H1 (cell line): ENCODE results near the gene ADPGK. TPM values are rescaled to one million over a fixed set of nuclear protein-coding genes. Genes with fewer than 3 reads are reported as not detected.

ENCODE experiments used
- CTCF ChIA-PET: fragments of 300-600 bp; sonication (Branson Sonifier 250); formaldehyde crosslinking; loops from one replicate; lab custom pipeline; 2021; ENCODE audit not compliant: partially characterized antibody; lab: Charles Lee
- POLR2A ChIA-PET: fragments of 300-600 bp; sonication (Branson Sonifier 250); formaldehyde crosslinking; loops from one replicate; lab custom pipeline; 2021; ENCODE audit warnings: inconsistent platforms; ENCODE audit not compliant: partially characterized antibody; lab: Charles Lee
- DNase-seq, 2 experiments: peaks; one replicate each; pipeline versions ENCODE4 v3.0.0 to v3.0.0-alpha.2; 2010 to 2022; ENCODE audit warnings: low spot score in 2 of 2, low read depth in 1 of 2, mixed read lengths in 1 of 2
- FAIRE-seq: peaks from 2 replicates; lab custom pipeline; 2011; peaks lifted over from hg19 to GRCh38; lab: Jason Lieb, UNC
- H2AFZ ChIP-seq: 2 replicates; pipeline ENCODE4 v1.8.1; 2012; ENCODE audit warnings: low read length, inconsistent platforms
- H2AK5ac ChIP-seq: 2 replicates; pipeline ENCODE4 v1.6.1; 2013; ENCODE audit warnings: low read depth, low read length
- H2BK120ac ChIP-seq: replicated peaks from 2 replicates; pipeline ENCODE3; 2013; ENCODE audit warnings: low read depth, low read length, inconsistent platforms
- H2BK12ac ChIP-seq: 2 replicates; pipeline ENCODE4 v1.6.1; 2013; ENCODE audit warnings: low read depth, low read length
- H2BK15ac ChIP-seq: 2 replicates; pipeline ENCODE4 v1.6.1; 2013; ENCODE audit warnings: low read length
- H2BK20ac ChIP-seq: 2 replicates; pipeline ENCODE4 v1.6.1; 2013; ENCODE audit warnings: low read length
- H2BK5ac ChIP-seq: 2 replicates; pipeline ENCODE4 v1.6.1; 2013; ENCODE audit warnings: low read depth, low read length
- H3K14ac ChIP-seq: 2 replicates; pipeline ENCODE4 v1.6.1; 2013; ENCODE audit warnings: inconsistent platforms; ENCODE audit not compliant: insufficient read length
- H3K18ac ChIP-seq: 2 replicates; pipeline ENCODE4 v1.6.1; 2013; ENCODE audit warnings: low read length; ENCODE audit errors: extremely low read depth
- H3K23ac ChIP-seq: 2 replicates; pipeline ENCODE4 v1.6.1; 2013; ENCODE audit warnings: inconsistent platforms; ENCODE audit not compliant: insufficient read length
- H3K23me2 ChIP-seq: 2 replicates; pipeline ENCODE4 v1.6.1; 2013; ENCODE audit warnings: low read depth, low read length
- H3K27ac ChIP-seq: 2 replicates; pipeline ENCODE4 v1.6.1; 2011; ENCODE audit warnings: low read depth, low read length, inconsistent platforms
- H3K27me3 ChIP-seq, 4 experiments: replicated peaks in 1 of 4; 1 replicate in 1 of 4; 2 replicates in 3 of 4; pipeline versions ENCODE4 v1.6.1 to v1.8.1; 2011 to 2013; ENCODE audit warnings: low read length in 3 of 4, mild to moderate bottlenecking in 3 of 4, inconsistent platforms in 2 of 4, mixed read lengths in 2 of 4, moderate library complexity in 1 of 4; ENCODE audit not compliant: control insufficient read depth in 3 of 4, insufficient read depth in 3 of 4; ENCODE audit errors: extremely low read depth in 1 of 4
- H3K36me3 ChIP-seq, 4 experiments: 2 replicates each; pipeline versions ENCODE4 v1.6.1 to v1.8.1; 2011 to 2013; ENCODE audit warnings: mild to moderate bottlenecking in 4 of 4, low read length in 3 of 4, moderate library complexity in 2 of 4, control low read depth in 1 of 4, inconsistent platforms in 1 of 4; ENCODE audit not compliant: insufficient read depth in 4 of 4, control insufficient read depth in 2 of 4
- H3K4ac ChIP-seq: replicated peaks from 2 replicates; pipeline ENCODE3; 2013; ENCODE audit warnings: low read length, low read depth, mixed read lengths, inconsistent platforms; ENCODE audit not compliant: insufficient read length
- H3K4me1 ChIP-seq, 4 experiments: replicated peaks in 1 of 4; 1 replicate in 1 of 4; 2 replicates in 3 of 4; pipeline versions ENCODE4 v1.6.1 to v1.8.1; 2011 to 2013; ENCODE audit warnings: low read length in 3 of 4, inconsistent platforms in 2 of 4, mixed read lengths in 1 of 4; ENCODE audit not compliant: insufficient read depth in 4 of 4, control insufficient read depth in 3 of 4
- H3K4me2 ChIP-seq, 2 experiments: 2 replicates each; pipeline versions ENCODE4 v1.6.1 to v1.8.1; 2011 to 2013; ENCODE audit warnings: low read depth in 2 of 2, low read length in 2 of 2, control low read depth in 1 of 2, inconsistent platforms in 1 of 2, mild to moderate bottlenecking in 1 of 2; ENCODE audit not compliant: insufficient read depth in 1 of 2
- H3K4me3 ChIP-seq, 4 experiments: fragments of 200-600, 300-600 bp in 1 of 4; sonication (generic), shearing (Covaris generic), sonication (Bioruptor Twin) in 1 of 4; 2 replicates each; pipeline versions ENCODE4 v1.5.1 to v1.8.1; 2011 to 2016; ENCODE audit warnings: low read length in 4 of 4, low read depth in 3 of 4, control low read depth in 2 of 4, inconsistent platforms in 2 of 4, mild to moderate bottlenecking in 2 of 4, mixed read lengths in 1 of 4, moderate library complexity in 1 of 4; ENCODE audit not compliant: insufficient read depth in 2 of 4; ENCODE audit errors: extremely low read depth in 1 of 4
- H3K56ac ChIP-seq: replicated peaks from 2 replicates; pipeline ENCODE3; 2013; ENCODE audit warnings: low read depth, mild to moderate bottlenecking, mixed read lengths, low read length, inconsistent platforms; ENCODE audit not compliant: insufficient read length
- H3K79me1 ChIP-seq: 2 replicates; pipeline ENCODE4 v1.6.1; 2013; ENCODE audit warnings: low read depth, low read length, control low read depth
- H3K79me2 ChIP-seq, 2 experiments: 2 replicates each; pipeline versions ENCODE4 v1.6.1 to v1.8.1; 2012 to 2013; ENCODE audit warnings: low read length in 2 of 2, mild to moderate bottlenecking in 2 of 2, inconsistent platforms in 1 of 2; ENCODE audit not compliant: insufficient read depth in 2 of 2, control insufficient read depth in 1 of 2
- H3K9ac ChIP-seq, 4 experiments: replicated peaks in 1 of 4; 1 replicate in 1 of 4; 2 replicates in 3 of 4; pipeline versions ENCODE4 v1.6.1 to v1.8.1; 2011 to 2013; ENCODE audit warnings: low read depth in 3 of 4, low read length in 3 of 4, control low read depth in 2 of 4, mild to moderate bottlenecking in 2 of 4, moderate library complexity in 2 of 4, inconsistent platforms in 1 of 4; ENCODE audit errors: extremely low read depth in 1 of 4
- H3K9me3 ChIP-seq, 2 experiments: 2 replicates each; pipeline versions ENCODE4 v1.6.1 to v1.8.1; 2012 to 2013; ENCODE audit warnings: mild to moderate bottlenecking in 2 of 2, moderate library complexity in 2 of 2, control low read depth in 1 of 2, inconsistent platforms in 1 of 2, low read depth in 1 of 2, low read length in 1 of 2, mixed read lengths in 1 of 2; ENCODE audit not compliant: insufficient read depth in 2 of 2
- H4K20me1 ChIP-seq, 2 experiments: replicated peaks in 1 of 2; 2 replicates each; pipeline versions ENCODE3 to v1.8.1; 2011 to 2013; ENCODE audit warnings: inconsistent platforms in 2 of 2, low read length in 2 of 2, mild to moderate bottlenecking in 1 of 2; ENCODE audit not compliant: insufficient read depth in 2 of 2, control insufficient read depth in 1 of 2
- H4K5ac ChIP-seq: 2 replicates; pipeline ENCODE4 v1.6.1; 2013; ENCODE audit warnings: low read length, low read depth, mixed read lengths, inconsistent platforms; ENCODE audit not compliant: insufficient read length
- H4K8ac ChIP-seq: 2 replicates; pipeline ENCODE4 v1.8.0; 2013; ENCODE audit warnings: mild to moderate bottlenecking, moderate library complexity, low read length, inconsistent platforms; ENCODE audit not compliant: insufficient read depth; ENCODE audit errors: extremely low read depth
- H4K91ac ChIP-seq: replicated peaks from 2 replicates; pipeline ENCODE3; 2013; ENCODE audit warnings: low read length, mixed read lengths, inconsistent platforms; ENCODE audit not compliant: insufficient read length
- EZH2 ChIP-seq: fragments of 200-600 bp; sonication (generic); IDR thresholded peaks from 2 replicates; pipeline ENCODE4 v1.7.1; 2012; ENCODE audit warnings: low read depth, mild to moderate bottlenecking, moderate library complexity, low read length, inconsistent platforms; ENCODE audit not compliant: severe bottlenecking
- NANOG ChIP-seq: IDR thresholded peaks from 2 replicates; pipeline ENCODE4 v1.6.1; 2011; ENCODE audit warnings: low read length, low read depth, mild to moderate bottlenecking, inconsistent platforms; ENCODE audit not compliant: insufficient read depth, poor library complexity, severe bottlenecking
- TAF1 ChIP-seq: IDR thresholded peaks from 2 replicates; pipeline ENCODE4 v1.6.1; 2011; ENCODE audit warnings: mild to moderate bottlenecking, low read depth, low read length
- WGBS, 2 experiments: shearing (Covaris generic) in 1 of 2; methylation state at CpG; one replicate each; pipeline versions ENCODE4 v1.1.6 to v1.1.7; 2013 to 2015; ENCODE audit warnings: low lambda C conversion rate in 2 of 2, mixed read lengths in 2 of 2, inconsistent platforms in 1 of 2, low coverage in 1 of 2, missing lambda C conversion rate in 1 of 2; ENCODE audit not compliant: insufficient replicate concordance in 2 of 2, insufficient coverage in 1 of 2, insufficient read length in 1 of 2; ENCODE audit errors: extremely low coverage in 1 of 2, missing lambda C conversion rate in 1 of 2; 5-methylcytosine and 5-hydroxymethylcytosine counted together
- polyA plus RNA-seq, 7 experiments: library from polyadenylated mRNA; depleted of rRNA in 3 of 7; stranded (reverse) in 5 of 7; unstranded in 2 of 7; fragments of >200 nt in 5 of 7; fragments of 200-250 nt in 2 of 7; gene quantifications; 1 replicate in 5 of 7; 2 replicates in 1 of 7; 4 replicates in 1 of 7; pipeline versions ENCODE4 v1.2.1 to v1.2.3, GENCODE V29; 2011 to 2013; ENCODE audit warnings: missing spikeins in 2 of 7, mixed read lengths in 2 of 7
- total RNA-seq: library from RNA; stranded (reverse); fragmentation: NEBNext Ultra II Directional; extraction: Animal tissue kit (Norgen Biotek cat#: 25700); gene quantifications from 2 replicates; pipeline ENCODE4 v1.2.1, GENCODE V29; 2021

Gene ADPGK
- total and polyA plus RNA-seq, 2 of the 8 experiments (the other 6 are each of a cell fraction or from before 2014, with no cell fraction given) = 32.2 to 38.2 TPM

DNA sequence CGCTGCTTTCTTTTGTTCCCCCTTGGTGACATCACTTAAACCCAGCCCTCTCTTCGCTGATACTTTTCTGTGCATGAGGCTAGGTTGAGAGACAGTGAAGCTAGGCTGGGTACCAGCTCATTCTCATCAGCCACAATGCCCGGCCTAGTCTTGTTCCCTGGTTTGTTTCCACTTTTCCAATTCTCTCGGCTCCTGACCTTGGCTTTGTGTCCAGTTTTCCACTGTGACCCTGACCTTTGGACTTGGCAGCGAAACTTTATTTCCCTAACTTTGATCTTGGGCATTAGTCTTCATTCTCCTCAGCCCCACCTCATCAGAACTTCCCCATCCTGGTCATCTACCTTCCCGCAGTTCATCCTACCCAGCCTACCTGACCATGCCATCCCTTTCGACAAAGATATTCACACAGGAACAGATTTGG lies 908 bp upstream of the ADPGK start:
- Histone ChIP-seq H2AK5ac (no peak overlapping the region), H4K20me1 (peaks cover 0 to 1% of the 10 kb centered on the region in 2 experiments), H2BK15ac (0 out of 2 replicates have a peak overlapping the region, but pooled peaks have one; percentile 46), H3K79me1 (no peaks in the 10 kb centered on the region; the same call in 1 of the 2 replicates), H3K4me1 (peaks cover 0 to 8% (median 2%) of the 10 kb centered on the region in 4 experiments; a peak in 3 of 7 replicates), H2AFZ (peak overlapping the region; percentile 89), H3K23ac (no peak overlapping the region), H4K91ac (no peak overlapping the region), H2BK12ac (no peak overlapping the region), H3K4ac (no peak overlapping the region), H2BK5ac (peak overlapping the region; percentile 1; the same call in 1 of the 2 replicates), H3K4me3 (peak overlapping the region; percentile 79 to 98 (median 89); a peak in 7 of 8 replicates), H3K18ac (no peak overlapping the region), H4K8ac (no peak overlapping the region), H3K27me3 (no peaks in the 10 kb centered on the region), H3K36me3 (no peaks in the 10 kb centered on the region), H3K14ac (no peak overlapping the region), H3K9me3 (no peaks in the 10 kb centered on the region), H4K5ac (peak overlapping the region; percentile 1), H3K79me2 (peaks cover 0 to 36% of the 10 kb centered on the region in 2 experiments; a peak in 3 of 4 replicates), H3K4me2 (peak overlapping the region; percentile 88 to 96), H2BK20ac (no peak overlapping the region), H3K23me2 (peaks cover 6% of the 10 kb centered on the region), H3K27ac (no peak overlapping the region), H2BK120ac (no peak overlapping the region), H3K56ac (no peak overlapping the region), H3K9ac (peak overlapping the region in 3 of 4 experiments; percentile 4 to 92 (median 73); a peak in 5 of 7 replicates)
- ChIA-PET POLR2A (interaction anchor here (3.3 kb wide), 1 partner anchor 11 kb away, joined by 11 read pairs; no protein-coding TSS in a partner anchor), CTCF (interaction anchor here (0.7 to 2.0 kb wide), 10 partner anchors 11 to 730 kb away, joined by 3 to 21 read pairs (median 3); no protein-coding TSS in a partner anchor)
- DNase-seq (peak in 1 of 2 experiments; percentile 51), FAIRE-seq (no peak)
- TF ChIP-seq EZH2 (peak; percentile 27), TAF1 (no peak), NANOG (no peak)
- 67% methylated on average over 7 of the region's 7 CpGs; no CpG with 5 or more reads in 1 of the 2 experiments for WGBS, 2 experiments
